ENCODE measurements around the gene AEBP2.

DNA sequence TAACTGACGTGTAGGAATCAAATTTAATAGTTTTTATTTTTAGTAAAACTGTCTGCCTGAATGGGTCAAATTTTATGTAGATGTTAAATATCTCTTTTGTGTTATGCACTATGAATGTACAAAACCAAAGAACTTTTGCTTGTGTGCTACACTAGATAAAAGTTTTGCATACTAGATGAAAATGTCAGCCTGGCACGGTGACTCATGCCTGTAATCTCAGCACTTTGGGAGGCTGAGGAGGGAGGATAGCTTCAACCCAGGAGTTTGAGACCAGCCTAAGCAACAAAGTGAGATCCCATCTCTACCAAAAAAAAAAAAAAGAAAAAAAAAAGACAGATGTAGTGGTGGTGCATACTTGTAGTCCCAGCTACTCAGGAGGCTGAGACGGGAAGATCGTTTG, 11.1 kb downstream of the AEBP2 start:
- TF ChIP-seq POLR2A (IDR thresholded peaks at IDR 0.05): no peak
- TF ChIP-seq, protein P1, sequence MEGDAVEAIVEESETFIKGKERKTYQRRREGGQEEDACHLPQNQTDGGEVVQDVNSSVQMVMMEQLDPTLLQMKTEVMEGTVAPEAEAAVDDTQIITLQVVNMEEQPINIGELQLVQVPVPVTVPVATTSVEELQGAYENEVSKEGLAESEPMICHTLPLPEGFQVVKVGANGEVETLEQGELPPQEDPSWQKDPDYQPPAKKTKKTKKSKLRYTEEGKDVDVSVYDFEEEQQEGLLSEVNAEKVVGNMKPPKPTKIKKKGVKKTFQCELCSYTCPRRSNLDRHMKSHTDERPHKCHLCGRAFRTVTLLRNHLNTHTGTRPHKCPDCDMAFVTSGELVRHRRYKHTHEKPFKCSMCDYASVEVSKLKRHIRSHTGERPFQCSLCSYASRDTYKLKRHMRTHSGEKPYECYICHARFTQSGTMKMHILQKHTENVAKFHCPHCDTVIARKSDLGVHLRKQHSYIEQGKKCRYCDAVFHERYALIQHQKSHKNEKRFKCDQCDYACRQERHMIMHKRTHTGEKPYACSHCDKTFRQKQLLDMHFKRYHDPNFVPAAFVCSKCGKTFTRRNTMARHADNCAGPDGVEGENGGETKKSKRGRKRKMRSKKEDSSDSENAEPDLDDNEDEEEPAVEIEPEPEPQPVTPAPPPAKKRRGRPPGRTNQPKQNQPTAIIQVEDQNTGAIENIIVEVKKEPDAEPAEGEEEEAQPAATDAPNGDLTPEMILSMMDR (IDR thresholded peaks at IDR 0.05): no peak
